ENCODE data around the gene G3BP2.

DNA sequence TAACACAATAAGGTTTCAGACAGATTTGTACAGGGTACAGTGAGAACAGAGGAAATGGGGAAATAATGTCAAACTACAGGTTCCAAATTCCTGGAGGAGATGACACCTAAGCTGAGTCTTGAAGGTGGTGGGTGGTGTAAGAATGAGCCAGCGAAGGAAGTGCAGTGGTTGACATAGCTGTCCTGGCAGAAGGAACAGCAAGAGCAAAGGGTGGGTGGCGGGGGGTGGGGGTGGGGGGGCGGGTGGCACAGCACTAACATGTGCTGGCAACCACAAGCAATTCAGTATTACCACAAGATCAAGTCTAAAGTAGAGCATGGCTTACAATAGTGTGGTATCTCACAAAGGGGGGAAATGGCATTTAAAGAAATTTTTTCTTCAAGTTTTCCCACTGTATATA, 13.1 kb upstream of the G3BP2 start:
- TF ChIP-seq, protein P1, sequence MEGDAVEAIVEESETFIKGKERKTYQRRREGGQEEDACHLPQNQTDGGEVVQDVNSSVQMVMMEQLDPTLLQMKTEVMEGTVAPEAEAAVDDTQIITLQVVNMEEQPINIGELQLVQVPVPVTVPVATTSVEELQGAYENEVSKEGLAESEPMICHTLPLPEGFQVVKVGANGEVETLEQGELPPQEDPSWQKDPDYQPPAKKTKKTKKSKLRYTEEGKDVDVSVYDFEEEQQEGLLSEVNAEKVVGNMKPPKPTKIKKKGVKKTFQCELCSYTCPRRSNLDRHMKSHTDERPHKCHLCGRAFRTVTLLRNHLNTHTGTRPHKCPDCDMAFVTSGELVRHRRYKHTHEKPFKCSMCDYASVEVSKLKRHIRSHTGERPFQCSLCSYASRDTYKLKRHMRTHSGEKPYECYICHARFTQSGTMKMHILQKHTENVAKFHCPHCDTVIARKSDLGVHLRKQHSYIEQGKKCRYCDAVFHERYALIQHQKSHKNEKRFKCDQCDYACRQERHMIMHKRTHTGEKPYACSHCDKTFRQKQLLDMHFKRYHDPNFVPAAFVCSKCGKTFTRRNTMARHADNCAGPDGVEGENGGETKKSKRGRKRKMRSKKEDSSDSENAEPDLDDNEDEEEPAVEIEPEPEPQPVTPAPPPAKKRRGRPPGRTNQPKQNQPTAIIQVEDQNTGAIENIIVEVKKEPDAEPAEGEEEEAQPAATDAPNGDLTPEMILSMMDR (IDR thresholded peaks at IDR 0.05), result no peak
- TF ChIP-seq POLR2A (IDR thresholded peaks at IDR 0.05), result no peak
